ENCODE data around the gene DDX42. TPM values are rescaled to one million over a fixed set of nuclear protein-coding genes. Genes with fewer than 3 reads are reported as not detected.
"Not testable (repeated sequence)": the region's sequence is repeated elsewhere in the genome, so short reads cannot be mapped to it uniquely, and the experiment has no call there.

DDX42 gene
- total RNA-seq, 2 donors from 2014 or later: 154 to 171 TPM

- H3K27me3 Mint-ChIP-seq (ENCODE audit: insufficient read depth): peaks cover 41% of the 10 kb centered on the region
- H3K4me1 ChIP-seq (ENCODE audit: control insufficient read depth, insufficient read depth, low read length): no peaks in the 10 kb centered on the region
- 93 to 100% methylated on average over 2 to 5 of the region's 5 CpGs for WGBS, 2 experiments (ENCODE audit: insufficient coverage in 1 of 2, insufficient read length in 1 of 2)
- TF ChIP-seq CTCF (conservative IDR thresholded peaks at IDR 0.05): no peak
- no peak for DNase-seq
- peaks cover under 1% of the 10 kb centered on the region for H3K9me3 Mint-ChIP-seq
- no peak overlapping the region for H3K27ac ChIP-seq (ENCODE audit: low read depth, low read length)
- peaks cover 31% of the 10 kb centered on the region for H3K27me3 ChIP-seq (ENCODE audit: control insufficient read depth, insufficient read depth, low read length, poor library complexity, severe bottlenecking)
- no peak overlapping the region for H3K9ac ChIP-seq (ENCODE audit: extremely low read depth, low read length, poor library complexity, severe bottlenecking)
- no peaks in the 10 kb centered on the region for H3K4me1 Mint-ChIP-seq
- no peak overlapping the region for H3K4me3 Mint-ChIP-seq
- H3K36me3 Mint-ChIP-seq (ENCODE audit: low read depth): no peaks in the 10 kb centered on the region
- H3K36me3 ChIP-seq (ENCODE audit: control insufficient read depth, insufficient read depth, low read length): no peaks in the 10 kb centered on the region
- H3K4me3 ChIP-seq (ENCODE audit: low read length): no peak overlapping the region
- no peak overlapping the region for H3K27ac Mint-ChIP-seq
- no peaks in the 10 kb centered on the region for H3K9me3 ChIP-seq (ENCODE audit: control insufficient read depth, low read length)
Observed at GRCh38 chr17:63854709-63855108, 80.7 kb downstream of the DDX42 start.

- Mint-ChIP-seq H3K36me3 (ENCODE audit: low read depth) (no peaks in the 10 kb centered on the region), H3K27me3 (ENCODE audit: insufficient read depth) (peaks cover 42% of the 10 kb centered on the region), H3K4me3 (no peak overlapping the region), H3K4me1 (no peaks in the 10 kb centered on the region), H3K9me3 (no peaks in the 10 kb centered on the region), H3K27ac (no peak overlapping the region)
- H3K9me3 ChIP-seq (ENCODE audit: control insufficient read depth, low read length): no peaks in the 10 kb centered on the region
- no peak for DNase-seq
- no peak overlapping the region for H3K27ac ChIP-seq (ENCODE audit: low read depth, low read length)
- peaks cover 36% of the 10 kb centered on the region for H3K27me3 ChIP-seq (ENCODE audit: control insufficient read depth, insufficient read depth, low read length, poor library complexity, severe bottlenecking)
- TF ChIP-seq CTCF (conservative IDR thresholded peaks at IDR 0.05): no peak
- no peaks in the 10 kb centered on the region for H3K36me3 ChIP-seq (ENCODE audit: control insufficient read depth, insufficient read depth, low read length)
- 88% methylated on average over 6 to 8 of the region's 8 CpGs for WGBS, 2 experiments (ENCODE audit: insufficient coverage in 1 of 2, insufficient read length in 1 of 2)
- no peaks in the 10 kb centered on the region for H3K4me1 ChIP-seq (ENCODE audit: control insufficient read depth, insufficient read depth, low read length)
- no peak overlapping the region for H3K4me3 ChIP-seq (ENCODE audit: low read length)
- H3K9ac ChIP-seq (ENCODE audit: extremely low read depth, low read length, poor library complexity, severe bottlenecking): no peak overlapping the region
Observed at GRCh38 chr17:63855185-63855584, 81.2 kb downstream of the DDX42 start.

- not testable (repeated sequence) for H3K27ac Mint-ChIP-seq; H3K4me3 ChIP-seq (ENCODE audit: low read length); H3K4me1 Mint-ChIP-seq; H3K9me3 Mint-ChIP-seq; H3K9ac ChIP-seq (ENCODE audit: extremely low read depth, low read length, poor library complexity, severe bottlenecking); H3K4me3 Mint-ChIP-seq; H3K27ac ChIP-seq (ENCODE audit: low read depth, low read length); H3K36me3 Mint-ChIP-seq (ENCODE audit: low read depth); DNase-seq; H3K9me3 ChIP-seq (ENCODE audit: control insufficient read depth, low read length); H3K4me1 ChIP-seq (ENCODE audit: control insufficient read depth, insufficient read depth, low read length); H3K36me3 ChIP-seq (ENCODE audit: control insufficient read depth, insufficient read depth, low read length)
- WGBS, 2 experiments (ENCODE audit: insufficient coverage in 1 of 2, insufficient read length in 1 of 2): 92 to 93% methylated on average over 7 to 8 of the region's 8 CpGs
- peaks cover 44% of the 10 kb centered on the region for H3K27me3 ChIP-seq (ENCODE audit: control insufficient read depth, insufficient read depth, low read length, poor library complexity, severe bottlenecking)
- peaks cover 35% of the 10 kb centered on the region for H3K27me3 Mint-ChIP-seq (ENCODE audit: insufficient read depth)
Observed at GRCh38 chr17:63856425-63856824, 82.5 kb downstream of the DDX42 start.

- H3K4me3 Mint-ChIP-seq: no peak overlapping the region
- peaks cover 27% of the 10 kb centered on the region for H3K27me3 Mint-ChIP-seq (ENCODE audit: insufficient read depth)
- Histone ChIP-seq H3K4me1 (ENCODE audit: control insufficient read depth, insufficient read depth, low read length) (no peaks in the 10 kb centered on the region), H3K9ac (ENCODE audit: extremely low read depth, low read length, poor library complexity, severe bottlenecking) (no peak overlapping the region), H3K36me3 (ENCODE audit: control insufficient read depth, insufficient read depth, low read length) (no peaks in the 10 kb centered on the region), H3K27ac (ENCODE audit: low read depth, low read length) (no peak overlapping the region), H3K9me3 (ENCODE audit: control insufficient read depth, low read length) (no peaks in the 10 kb centered on the region), H3K4me3 (ENCODE audit: low read length) (no peak overlapping the region), H3K27me3 (ENCODE audit: control insufficient read depth, insufficient read depth, low read length, poor library complexity, severe bottlenecking) (peaks cover 27% of the 10 kb centered on the region)
- DNase-seq: no peak
- WGBS, 2 experiments (ENCODE audit: insufficient coverage in 1 of 2, insufficient read length in 1 of 2): 78 to 79% methylated on average over 2 to 3 of the region's 3 CpGs
- H3K9me3 Mint-ChIP-seq: no peaks in the 10 kb centered on the region
- H3K4me1 Mint-ChIP-seq: no peaks in the 10 kb centered on the region
- H3K27ac Mint-ChIP-seq: no peak overlapping the region
- no peak for TF ChIP-seq CTCF (conservative IDR thresholded peaks at IDR 0.05)
- H3K36me3 Mint-ChIP-seq (ENCODE audit: low read depth): no peaks in the 10 kb centered on the region
Observed at GRCh38 chr17:63859257-63859656, 85.3 kb downstream of the DDX42 start.

Measured in endodermal cell (in vitro differentiated cells).